Panc1 (cell line): ENCODE measurements around the gene ECI2. TPM values are rescaled to one million over a fixed set of nuclear protein-coding genes. Genes with fewer than 3 reads are reported as not detected.

Experiments
- ATAC-seq: fragments of 200-7000 bp; cut with Tn5 transposase; 2 replicates; pipeline ENCODE4 v1.9.1; 2020; ENCODE audit warnings: mild to moderate bottlenecking, moderate library complexity
- BruUV-seq: library from RNA; stranded (reverse); fragments of 400-500 nt; replicated peaks from 2 replicates; lab custom pipeline; 2021; lab: Mats Ljungman, UMichigan
- CTCF ChIA-PET: fragments of 300-600 bp; sonication (Branson Sonifier 250); formaldehyde crosslinking; loops from one replicate; lab custom pipeline; 2022; ENCODE audit warnings: antibody characterized with exemption; lab: Charles Lee
- POLR2A ChIA-PET: fragments of 300-600 bp; sonication (Branson Sonifier 250); formaldehyde crosslinking; loops from one replicate; lab custom pipeline; 2022; ENCODE audit warnings: antibody characterized with exemption; lab: Charles Lee
- DNase-seq: peaks from one replicate; pipeline ENCODE4 v3.0.0-alpha.2; 2010; ENCODE audit warnings: low read depth, low spot score
- H3K27ac ChIP-seq: 2 replicates; pipeline ENCODE4 v1.5.1; 2011; ENCODE audit warnings: mild to moderate bottlenecking, low read length, inconsistent platforms
- H3K27me3 ChIP-seq: fragments of 200-500 bp; sonication (Bioruptor generic); 2 replicates; pipeline ENCODE4 v1.6.0; 2014; ENCODE audit warnings: low read length, inconsistent platforms; ENCODE audit not compliant: control insufficient read depth, insufficient read depth
- H3K36me3 ChIP-seq: fragments of 200-500 bp; sonication (Bioruptor generic); 2 replicates; pipeline ENCODE4 v1.5.1; 2014; ENCODE audit warnings: inconsistent platforms, mild to moderate bottlenecking, low read length, moderate library complexity; ENCODE audit not compliant: control insufficient read depth, insufficient read depth
- H3K4me1 ChIP-seq: 2 replicates; pipeline ENCODE4 v1.5.1; 2011; ENCODE audit warnings: inconsistent platforms, mild to moderate bottlenecking, low read length, moderate library complexity; ENCODE audit not compliant: control insufficient read depth, insufficient read depth
- H3K4me3 ChIP-seq, 2 experiments: 2 replicates each; pipeline ENCODE4 v1.5.1; 2011 to 2012; ENCODE audit warnings: low read depth in 2 of 2, low read length in 2 of 2, mild to moderate bottlenecking in 2 of 2, inconsistent platforms in 1 of 2, moderate library complexity in 1 of 2
- H3K9me3 ChIP-seq: fragments of 200-500 bp; sonication (Bioruptor generic); 2 replicates; pipeline ENCODE4 v1.5.1; 2014; ENCODE audit warnings: low read depth, mild to moderate bottlenecking, inconsistent platforms, low read length, moderate library complexity; ENCODE audit not compliant: control insufficient read depth, insufficient read depth
- CTCF ChIP-seq: fragments of 450-650 bp; IDR thresholded peaks from 2 replicates; pipeline ENCODE4 v1.5.1; 2017; ENCODE audit warnings: mild to moderate bottlenecking
- POLR2AphosphoS5 ChIP-seq: IDR thresholded peaks from 2 replicates; pipeline ENCODE4 v1.6.1; 2012; ENCODE audit warnings: mild to moderate bottlenecking, low read depth, low read length, moderate library complexity
- REST ChIP-seq, 2 experiments: IDR thresholded peaks; 2 replicates each; pipeline ENCODE4 v1.6.1; 2011 to 2012; ENCODE audit warnings: low read depth in 2 of 2, control low read depth in 1 of 2, low read length in 1 of 2, mild to moderate bottlenecking in 1 of 2, moderate library complexity in 1 of 2; ENCODE audit not compliant: insufficient read depth in 1 of 2
- SIN3A ChIP-seq: IDR thresholded peaks from 2 replicates; pipeline ENCODE4 v1.6.1; 2012; ENCODE audit warnings: low read depth, mild to moderate bottlenecking, low read length, moderate library complexity, borderline replicate concordance; ENCODE audit not compliant: insufficient read depth
- TCF7L2 ChIP-seq: IDR thresholded peaks from 2 replicates; pipeline ENCODE4 v1.6.1; 2011; ENCODE audit warnings: mild to moderate bottlenecking, low read depth, low read length, inconsistent platforms
- in situ Hi-C: cut with HindIII; loops from 2 replicates; pipeline ENCODE4 v1.10.0; 2016; ENCODE audit warnings: low sequenced_read_pairs, low pct_unique_long_range_greater_than_20kb
- intact Hi-C: fragments of 100-400 bp; cut with micrococcal nuclease; formaldehyde crosslinking; loops from one replicate; pipeline ENCODE4 v1.10.0; 2022; ENCODE audit not compliant: unreplicated experiment
- total RNA-seq: library from RNA; stranded (reverse); gene quantifications from one replicate; pipeline ENCODE4 v1.2.1, GENCODE V29; 2021; ENCODE audit not compliant: unreplicated experiment

The ECI2 gene
- total RNA-seq, 1 experiment from 2014 or later = 34.5 TPM

GRCh38 chr6:4067673-4068072, 67.7 kb downstream of the ECI2 start:
- Histone ChIP-seq H3K4me1 (no peaks in the 10 kb centered on the region), H3K9me3 (no peaks in the 10 kb centered on the region), H3K4me3 (no peak overlapping the region), H3K27me3 (no peaks in the 10 kb centered on the region), H3K36me3 (peaks cover 23% of the 10 kb centered on the region), H3K27ac (no peak overlapping the region)
- in situ Hi-C loops = no loop called here
- no peak for ATAC-seq
- TF ChIP-seq TCF7L2 (no peak), SIN3A (no peak), REST (IDR thresholded peaks at IDR 0.05; ENCODE audit: insufficient read depth in 1 of 2, low read depth in 2 of 2, low read length in 1 of 2) (no peak), CTCF (no peak), POLR2AphosphoS5 (no peak)
- no peak for DNase-seq
- ChIA-PET POLR2A (interaction anchor here (0.7 kb wide), 1 partner anchor 1935 kb away, joined by 4 read pairs; no protein-coding TSS in a partner anchor), CTCF (no interaction called here)
- intact Hi-C loops = no loop called here
- BruUV-seq = no TSS peak

- TF ChIP-seq REST (IDR thresholded peaks at IDR 0.05; ENCODE audit: insufficient read depth in 1 of 2, low read depth in 2 of 2, low read length in 1 of 2) (no peak), POLR2AphosphoS5 (0 out of 2 replicates have a peak, but pooled peaks have one; percentile 19), TCF7L2 (no peak), SIN3A (no peak), CTCF (no peak)
- no peaks in the 10 kb centered on the region for H3K27me3 ChIP-seq
- peaks cover 38% of the 10 kb centered on the region for H3K36me3 ChIP-seq
- no peak overlapping the region for H3K27ac ChIP-seq
- ChIA-PET CTCF (no interaction called here), POLR2A (interaction anchor here (0.6 kb wide), 1 partner anchor 857 kb away, joined by 3 read pairs; no protein-coding TSS in a partner anchor)
- ATAC-seq = no peak
- intact Hi-C loops (no loop called here), in situ Hi-C loops (no loop called here)
- H3K9me3 ChIP-seq = no peaks in the 10 kb centered on the region
- DNase-seq = no peak
- H3K4me1 ChIP-seq = no peaks in the 10 kb centered on the region
- BruUV-seq = no TSS peak
- H3K4me3 ChIP-seq = no peak overlapping the region
Measured at GRCh38 chr6:4066029-4066755, 69.2 kb downstream of the ECI2 start.
